NCI-H1930 (cell line): Measurements from ENCODE around the gene SPANXA2.
"Not testable (repeated sequence)": the region's sequence is repeated elsewhere in the genome, so short reads cannot be mapped to it uniquely, and the experiment has no call there.

Source experiments
- DNase-seq, 2 experiments: peaks; one replicate each; lab custom pipeline; 2025; lab: John Stamatoyannopoulos, UW

The SPANXA2 gene

GRCh38 chrX:141589408-141589807 is at the start of gene SPANXA2:
Gene SPANXA2 (plus strand): TSS chrX:141589708. CDS start chrX:141589768, 60 bp downstream.
- DNase-seq, result not testable (repeated sequence)

GRCh38 chrX:141542551-141542950 is 47.0 kb upstream of the SPANXA2 start:
- not testable (repeated sequence) for DNase-seq

GRCh38 chrX:141584638-141585037 is 4.9 kb upstream of the SPANXA2 start, which contains the start of gene SPANXA1:
Gene SPANXA1 (minus strand): TSS chrX:141584738. CDS start chrX:141584678, 60 bp downstream.
- DNase-seq, result not testable (repeated sequence)

- no peak for DNase-seq
Observed at GRCh38 chrX:141609111-141609510, 19.6 kb downstream of the SPANXA2 start.

GRCh38 chrX:141619336-141619735 is 29.8 kb downstream of the SPANXA2 start:
- DNase-seq, result no peak

- no peak for DNase-seq
Observed at GRCh38 chrX:141632124-141632523, 42.6 kb downstream of the SPANXA2 start.

GRCh38 chrX:141638550-141638949 is 49.0 kb downstream of the SPANXA2 start:
- DNase-seq, result no peak
